ENCODE data around the gene NECTIN2.
A peak's percentile ranks its signal among the peaks of the same experiment; 100 is the strongest.
"Not testable (repeated sequence)": the region's sequence is repeated elsewhere in the genome, so short reads cannot be mapped to it uniquely, and the experiment has no call there.

Gene NECTIN2

DNA sequence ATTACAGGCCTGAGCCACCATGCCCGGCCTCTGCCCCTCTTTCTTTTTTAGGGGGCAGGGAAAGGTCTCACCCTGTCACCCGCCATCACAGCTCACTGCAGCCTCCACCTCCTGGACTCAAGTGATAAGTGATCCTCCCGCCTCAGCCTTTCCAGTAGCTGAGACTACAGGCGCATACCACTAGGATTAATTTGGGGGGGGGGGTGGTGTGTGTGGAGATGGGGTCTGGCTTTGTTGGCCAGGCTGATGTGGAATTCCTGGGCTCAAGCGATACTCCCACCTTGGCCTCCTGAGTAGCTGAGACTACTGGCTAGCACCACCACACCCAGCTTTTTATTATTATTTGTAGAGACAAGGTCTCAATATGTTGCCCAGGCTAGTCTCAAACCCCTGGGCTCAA is 63.7 kb downstream of the NECTIN2 start:
- DNase-seq (ENCODE audit: extremely low spot score): no peak
- POLR2A ChIA-PET: interaction anchor here (1.0 to 2.9 kb wide), 3 partner anchors 40 to 48 kb away, joined by 3 to 17 read pairs (median 3); partner anchors contain the start of gene CLPTM1
- CTCF ChIA-PET: no interaction called here
- TF ChIP-seq ARNT (IDR thresholded peaks at IDR 0.05) (no peak), NFRKB (IDR thresholded peaks at IDR 0.05) (no peak), L3MBTL2 (conservative IDR thresholded peaks at IDR 0.05) (no peak), ZNF384 (IDR thresholded peaks at IDR 0.05) (no peak), ELF4 (IDR thresholded peaks at IDR 0.05) (no peak), BHLHE40 (IDR thresholded peaks at IDR 0.05; ENCODE audit: borderline replicate concordance) (no peak)

DNA sequence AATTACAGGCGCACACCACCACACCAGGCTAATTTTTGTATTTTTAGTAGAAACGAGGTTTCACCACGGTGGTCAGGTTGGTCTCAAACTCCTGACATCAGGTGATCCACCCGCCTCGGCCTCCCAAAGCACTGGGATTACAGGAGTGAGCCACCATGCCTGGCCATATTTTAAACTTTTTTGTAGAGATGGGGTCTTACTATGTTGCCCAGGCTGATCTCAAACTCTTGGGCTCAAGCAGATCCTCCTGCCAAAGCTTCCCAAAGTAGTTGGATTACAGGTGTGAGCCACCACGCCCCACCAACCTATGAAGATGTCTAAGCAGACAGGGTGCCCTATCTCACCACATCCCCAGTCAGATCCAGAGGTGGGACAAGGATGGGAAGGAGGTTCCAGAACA is 65.8 kb downstream of the NECTIN2 start:
- DNase-seq (ENCODE audit: extremely low spot score); CTCF ChIA-PET: not testable (repeated sequence)
- POLR2A ChIA-PET: interaction anchor here (1.0 to 2.9 kb wide), 3 partner anchors 11 to 43 kb away, joined by 3 to 17 read pairs (median 4); partner anchors contain the start of genes APOC2 and CLPTM1

DNA sequence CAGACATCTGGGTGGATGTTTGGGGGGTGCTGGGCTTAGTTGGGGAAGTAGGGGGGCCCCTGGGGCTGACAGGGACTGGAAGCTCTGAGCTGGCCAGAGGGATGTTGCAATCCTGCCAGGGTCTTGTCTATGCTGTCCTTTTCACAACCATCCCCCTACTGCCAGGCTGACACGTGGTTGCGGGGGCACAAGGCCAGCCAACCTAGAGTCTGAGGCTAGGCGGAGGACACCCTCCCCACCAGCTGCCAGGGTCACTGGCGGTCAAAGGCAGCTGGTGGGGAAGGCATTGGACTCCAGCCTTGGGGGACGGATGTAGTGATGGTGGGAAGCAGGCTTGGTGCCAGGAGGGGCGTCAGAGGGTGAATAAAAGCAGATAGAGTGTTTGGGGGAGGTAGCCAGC is 66.8 kb downstream of the NECTIN2 start:
- no peak for DNase-seq (ENCODE audit: extremely low spot score)
- TF ChIP-seq CTBP1 (IDR thresholded peaks at IDR 0.05; ENCODE audit: borderline replicate concordance): no peak
- TF ChIP-seq FOXM1 (IDR thresholded peaks at IDR 0.05; ENCODE audit: borderline replicate concordance): no peak
- no peak for TF ChIP-seq HDGF (IDR thresholded peaks at IDR 0.05; ENCODE audit: borderline replicate concordance)
- TF ChIP-seq L3MBTL2 (conservative IDR thresholded peaks at IDR 0.05): no peak
- no peak for TF ChIP-seq SP1 (IDR thresholded peaks at IDR 0.05)
- no peak for TF ChIP-seq SUZ12 (IDR thresholded peaks at IDR 0.05)
- TF ChIP-seq ZNF384 (IDR thresholded peaks at IDR 0.05): no peak
- no peak for TF ChIP-seq FOXA1 (IDR thresholded peaks at IDR 0.05)
- no peak for TF ChIP-seq NFRKB (IDR thresholded peaks at IDR 0.05)
- TF ChIP-seq LEF1 (IDR thresholded peaks at IDR 0.05; ENCODE audit: borderline replicate concordance): no peak
- no peak for TF ChIP-seq FOXK2 (IDR thresholded peaks at IDR 0.05)
- TF ChIP-seq, protein P1, sequence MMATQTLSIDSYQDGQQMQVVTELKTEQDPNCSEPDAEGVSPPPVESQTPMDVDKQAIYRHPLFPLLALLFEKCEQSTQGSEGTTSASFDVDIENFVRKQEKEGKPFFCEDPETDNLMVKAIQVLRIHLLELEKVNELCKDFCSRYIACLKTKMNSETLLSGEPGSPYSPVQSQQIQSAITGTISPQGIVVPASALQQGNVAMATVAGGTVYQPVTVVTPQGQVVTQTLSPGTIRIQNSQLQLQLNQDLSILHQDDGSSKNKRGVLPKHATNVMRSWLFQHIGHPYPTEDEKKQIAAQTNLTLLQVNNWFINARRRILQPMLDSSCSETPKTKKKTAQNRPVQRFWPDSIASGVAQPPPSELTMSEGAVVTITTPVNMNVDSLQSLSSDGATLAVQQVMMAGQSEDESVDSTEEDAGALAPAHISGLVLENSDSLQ (IDR thresholded peaks at IDR 0.05): no peak
- TF ChIP-seq BHLHE40 (IDR thresholded peaks at IDR 0.05; ENCODE audit: borderline replicate concordance): no peak
- TF ChIP-seq ELF4 (IDR thresholded peaks at IDR 0.05): no peak
- TF ChIP-seq TARDBP (IDR thresholded peaks at IDR 0.05): no peak
- ChIA-PET CTCF (interaction anchor here (0.9 kb wide), 1 partner anchor 116 kb away, joined by 3 read pairs; no protein-coding TSS in a partner anchor), POLR2A (interaction anchor here (0.7 kb wide), 1 partner anchor 42 kb away, joined by 3 read pairs; the partner anchor contains the start of gene CLPTM1)

DNA sequence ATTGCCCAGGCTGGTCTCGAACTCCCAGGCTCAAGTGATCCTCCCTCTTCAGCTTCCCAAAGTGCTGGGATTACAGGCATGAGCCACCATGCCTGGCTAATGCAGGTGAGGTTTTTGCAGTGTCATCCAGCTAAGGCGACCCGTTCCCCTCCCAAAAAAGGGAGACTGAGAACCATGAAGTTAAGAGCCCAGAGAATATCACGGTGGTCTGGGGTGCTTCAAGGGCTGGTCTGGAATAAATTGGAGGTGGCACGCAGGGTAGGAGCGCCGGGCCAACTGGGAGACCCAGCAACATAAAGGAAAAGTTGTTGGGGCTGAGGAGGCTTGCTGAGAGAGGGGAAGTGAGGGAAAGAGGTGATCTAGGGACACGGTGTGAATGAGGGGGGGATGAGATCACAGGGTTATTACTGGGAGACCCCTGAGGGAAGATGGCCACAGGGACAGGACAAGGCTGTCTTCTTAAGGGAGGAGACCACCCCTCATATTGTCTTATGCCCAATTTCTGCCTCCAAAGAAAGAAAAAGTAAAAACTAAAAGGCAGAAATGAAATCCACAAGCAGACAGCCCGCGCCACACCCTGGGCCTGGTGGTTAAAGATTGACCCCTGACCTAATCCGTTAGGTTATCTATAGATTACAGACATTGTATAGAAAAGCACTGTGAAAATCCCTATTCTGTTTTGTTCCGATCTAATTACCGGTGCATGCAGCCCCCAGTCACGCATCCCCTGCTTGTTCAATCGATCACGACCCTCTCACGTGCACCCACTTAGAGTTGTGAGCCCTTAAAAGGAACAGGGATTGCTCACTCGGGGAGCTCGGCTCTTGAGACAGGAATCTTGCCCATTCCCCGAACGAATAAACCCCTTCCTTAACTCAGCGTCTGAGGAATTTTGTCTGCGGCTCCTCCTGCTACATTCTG is 67.7 kb downstream of the NECTIN2 start:
- POLR2A ChIA-PET: interaction anchor here (0.7 to 1.5 kb wide), 3 partner anchors 8 to 41 kb away, joined by 3 to 4 read pairs (median 3); partner anchors contain the start of genes APOE and CLPTM1
- DNase-seq (ENCODE audit: extremely low spot score): not testable (repeated sequence)
- CTCF ChIA-PET: interaction anchor here (0.9 kb wide), 1 partner anchor 117 kb away, joined by 3 read pairs; no protein-coding TSS in a partner anchor

DNA sequence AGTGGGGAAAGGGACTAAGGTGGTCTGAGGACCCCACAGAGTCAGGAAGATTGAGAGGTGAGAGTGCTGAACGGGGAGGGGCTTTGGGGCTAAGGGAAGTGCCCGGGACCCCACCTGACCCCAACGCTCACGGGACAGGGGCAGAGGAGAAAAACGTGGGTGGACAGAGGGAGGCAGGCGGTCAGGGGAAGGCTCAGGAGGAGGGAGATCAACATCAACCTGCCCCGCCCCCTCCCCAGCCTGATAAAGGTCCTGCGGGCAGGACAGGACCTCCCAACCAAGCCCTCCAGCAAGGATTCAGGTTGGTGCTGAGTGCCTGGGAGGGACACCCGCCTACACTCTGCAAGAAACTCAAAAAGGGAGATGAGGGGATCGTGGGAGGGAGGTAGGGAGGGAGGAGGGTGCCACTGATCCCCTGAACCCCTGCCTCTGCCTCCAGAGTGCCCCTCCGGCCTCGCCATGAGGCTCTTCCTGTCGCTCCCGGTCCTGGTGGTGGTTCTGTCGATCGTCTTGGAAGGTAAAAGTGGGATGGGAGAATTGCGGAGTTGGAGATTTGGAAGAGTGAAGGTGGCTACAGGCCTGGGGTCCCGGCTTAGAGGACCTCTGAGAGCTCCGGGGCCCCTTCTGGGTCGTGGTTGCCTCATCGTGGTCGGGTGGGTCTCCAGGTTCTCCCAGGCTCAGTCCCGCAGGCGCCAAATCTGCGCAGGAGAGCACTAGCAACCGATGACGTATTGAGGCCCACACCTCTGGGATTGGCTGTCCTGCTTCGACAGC is 68.5 kb downstream of the NECTIN2 start, which contains the start of gene APOC1:
TSS of gene APOC1 (plus strand) at position 176 of the 774 bp plus-strand sequence. CDS start at position 460, 284 bp downstream.
- peak; percentile 95 for DNase-seq (ENCODE audit: extremely low spot score)
- POLR2A ChIA-PET: interaction anchor here (0.6 to 1.5 kb wide), 7 partner anchors 9 to 238 kb away, joined by 3 to 7 read pairs (median 4); partner anchors contain the start of genes APOE and CLPTM1
- TF ChIP-seq L3MBTL2 (conservative IDR thresholded peaks at IDR 0.05): peak; percentile 61
- CTCF ChIA-PET: interaction anchor here (0.8 kb wide), 2 partner anchors 21 to 131 kb away, joined by 3 read pairs; no protein-coding TSS in a partner anchor

DNA sequence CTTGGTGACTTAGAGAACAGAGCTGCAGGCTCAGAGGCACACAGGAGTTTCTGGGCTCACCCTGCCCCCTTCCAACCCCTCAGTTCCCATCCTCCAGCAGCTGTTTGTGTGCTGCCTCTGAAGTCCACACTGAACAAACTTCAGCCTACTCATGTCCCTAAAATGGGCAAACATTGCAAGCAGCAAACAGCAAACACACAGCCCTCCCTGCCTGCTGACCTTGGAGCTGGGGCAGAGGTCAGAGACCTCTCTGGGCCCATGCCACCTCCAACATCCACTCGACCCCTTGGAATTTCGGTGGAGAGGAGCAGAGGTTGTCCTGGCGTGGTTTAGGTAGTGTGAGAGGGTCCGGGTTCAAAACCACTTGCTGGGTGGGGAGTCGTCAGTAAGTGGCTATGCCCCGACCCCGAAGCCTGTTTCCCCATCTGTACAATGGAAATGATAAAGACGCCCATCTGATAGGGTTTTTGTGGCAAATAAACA is 78.2 kb downstream of the NECTIN2 start:
- TF ChIP-seq SUZ12 (IDR thresholded peaks at IDR 0.05): no peak
- TF ChIP-seq FOXK2 (IDR thresholded peaks at IDR 0.05): no peak
- TF ChIP-seq CTBP1 (IDR thresholded peaks at IDR 0.05; ENCODE audit: borderline replicate concordance): no peak
- no peak for TF ChIP-seq HDGF (IDR thresholded peaks at IDR 0.05; ENCODE audit: borderline replicate concordance)
- no peak for TF ChIP-seq LEF1 (IDR thresholded peaks at IDR 0.05; ENCODE audit: borderline replicate concordance)
- TF ChIP-seq ARNT (IDR thresholded peaks at IDR 0.05): no peak
- ChIA-PET CTCF (no interaction called here), POLR2A (no interaction called here)
- no peak for DNase-seq (ENCODE audit: extremely low spot score)

DNA sequence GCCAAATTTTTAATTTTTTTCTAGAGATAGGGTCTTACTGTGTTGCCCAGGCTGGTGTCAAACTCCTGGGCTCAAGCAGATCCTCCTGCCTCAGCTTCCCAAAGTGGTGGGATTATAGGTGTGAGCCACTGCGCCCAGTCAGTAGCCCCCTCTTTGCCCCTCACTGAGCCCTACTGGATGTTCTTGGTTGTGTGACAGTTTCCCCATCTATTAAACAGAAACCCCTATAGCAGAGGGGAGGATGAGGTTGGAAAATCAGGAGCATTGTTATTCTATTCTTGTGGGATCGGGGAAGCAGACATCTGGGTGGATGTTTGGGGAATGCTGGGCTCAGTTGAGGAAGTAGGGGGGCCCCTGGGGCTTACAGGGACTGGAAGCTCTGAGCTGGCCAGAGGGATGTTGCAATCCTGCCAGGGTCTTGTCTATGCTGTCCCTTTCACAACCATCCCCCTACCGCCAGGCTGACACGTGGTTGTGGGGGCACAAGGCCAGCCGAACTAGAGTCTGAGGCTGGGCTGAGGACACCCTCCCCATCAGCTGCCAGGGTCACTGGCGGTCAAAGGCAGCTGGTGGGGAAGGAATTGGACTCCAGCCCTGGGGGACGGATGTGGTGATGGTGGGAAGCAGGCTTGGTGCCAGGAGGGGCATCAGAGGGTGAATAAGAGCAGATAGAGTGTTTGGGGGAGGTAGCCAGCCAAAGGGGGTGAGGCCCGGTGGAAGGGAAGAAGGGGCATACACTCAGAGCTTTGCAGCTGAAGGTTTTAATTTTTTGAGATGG is 79.2 kb downstream of the NECTIN2 start:
- DNase-seq (ENCODE audit: extremely low spot score): no peak
- ChIA-PET CTCF (interaction anchor here (0.6 kb wide), 1 partner anchor 23 kb away, joined by 4 read pairs; no protein-coding TSS in a partner anchor), POLR2A (interaction anchor here (1.3 to 1.5 kb wide), 2 partner anchors 10 to 29 kb away, joined by 3 to 4 read pairs; partner anchors contain the start of gene APOC1)
- no peak for TF ChIP-seq FOXA1 (IDR thresholded peaks at IDR 0.05)
- TF ChIP-seq BHLHE40 (IDR thresholded peaks at IDR 0.05; ENCODE audit: borderline replicate concordance): no peak
- TF ChIP-seq NFRKB (IDR thresholded peaks at IDR 0.05): no peak
- no peak for TF ChIP-seq ELF4 (IDR thresholded peaks at IDR 0.05)
- TF ChIP-seq, protein P1 (IDR thresholded peaks at IDR 0.05): no peak
- TF ChIP-seq ARNT (IDR thresholded peaks at IDR 0.05): no peak
- no peak for TF ChIP-seq TARDBP (IDR thresholded peaks at IDR 0.05)
- no peak for TF ChIP-seq CTBP1 (IDR thresholded peaks at IDR 0.05; ENCODE audit: borderline replicate concordance)
- no peak for TF ChIP-seq LEF1 (IDR thresholded peaks at IDR 0.05; ENCODE audit: borderline replicate concordance)
